A549 (cell line): ENCODE results near the gene SPTA1. TPM values are rescaled to one million over a fixed set of nuclear protein-coding genes. Genes with fewer than 3 reads are reported as not detected.

Experiments used
- ATAC-seq, 2 experiments: fragments of 200-7000 bp in 1 of 2; fragments of >200 bp in 1 of 2; cut with Nextera tagmentation in 1 of 2; cut with Tn5 transposase in 1 of 2; 3 replicates each; pipeline versions ENCODE4 v1.8.0 to v1.9.1; 2018 to 2020; ENCODE audit warnings: mild to moderate bottlenecking in 1 of 2, moderate library complexity in 1 of 2
- CTCF ChIA-PET: fragments of 300-600 bp; sonication (Branson Sonifier 250); formaldehyde crosslinking; extraction: SDS; loops from one replicate; lab custom pipeline; 2021; ENCODE audit warnings: antibody characterized with exemption, inconsistent platforms; lab: Yijun Ruan, JAX
- POLR2A ChIA-PET: fragments of 350-600 bp; formaldehyde crosslinking; extraction: SDS; loops from one replicate; lab custom pipeline; 2021; ENCODE audit warnings: antibody characterized with exemption, inconsistent platforms; lab: Yijun Ruan, JAX
- DNase-seq, 2 experiments: peaks; one replicate each; pipeline versions ENCODE4 v3.0.0 to v3.0.0-alpha.2; 2011 to 2016; ENCODE audit warnings: low read depth in 1 of 2, low spot score in 1 of 2
- FAIRE-seq: peaks from 2 replicates; lab custom pipeline; 2011; peaks lifted over from hg19 to GRCh38; lab: Jason Lieb, UNC
- H3K27ac ChIP-seq, 2 experiments: fragments of >200 bp; sonication (Bioruptor Twin); formaldehyde crosslinking; 3 replicates each; pipeline ENCODE4 v1.5.1; 2016 to 2017
- H3K4me1 ChIP-seq: fragments of >200 bp; sonication (Bioruptor Twin); formaldehyde crosslinking; 3 replicates; pipeline ENCODE4 v1.6.1; 2016
- H3K4me2 ChIP-seq: fragments of >200 bp; sonication (Bioruptor Twin); formaldehyde crosslinking; 3 replicates; pipeline ENCODE4 v1.6.1; 2016
- H3K4me3 ChIP-seq: fragments of >200 bp; sonication (Bioruptor Twin); formaldehyde crosslinking; 3 replicates; pipeline ENCODE4 v1.5.1; 2016
- H3K9me3 ChIP-seq: fragments of >200 bp; sonication (Bioruptor Twin); formaldehyde crosslinking; 3 replicates; pipeline ENCODE4 v1.6.1; 2016
- ATOH8 ChIP-seq: fragments of 250-450 bp; sonication (Bioruptor Pico); IDR thresholded peaks from 2 replicates; pipeline ENCODE4 v1.5.0; 2020; ENCODE audit warnings: low read depth, mild to moderate bottlenecking, moderate library complexity
- BHLHE40 ChIP-seq: IDR thresholded peaks from 2 replicates; pipeline ENCODE4 v1.6.1; 2012; ENCODE audit warnings: low read depth, low read length, inconsistent platforms
- CBX2 ChIP-seq: fragments of 200-600 bp; sonication (generic); IDR thresholded peaks from 2 replicates; pipeline ENCODE4 v1.6.1; 2016; ENCODE audit warnings: low read depth, mild to moderate bottlenecking, borderline replicate concordance
- CEBPB ChIP-seq, 2 experiments: fragments of >200 bp in 1 of 2; sonication (Bioruptor Twin) in 1 of 2; formaldehyde crosslinking in 1 of 2; IDR thresholded peaks; 2 replicates each; pipeline ENCODE4 v1.6.1; 2012 to 2016
- E2F6 ChIP-seq: IDR thresholded peaks from 2 replicates; pipeline ENCODE4 v1.6.1; 2012; ENCODE audit warnings: low read depth, borderline replicate concordance
- ELK1 ChIP-seq: fragments of 150-350 bp; IDR thresholded peaks from 2 replicates; pipeline ENCODE4 v1.6.1; 2014; ENCODE audit warnings: low read depth, mild to moderate bottlenecking, low read length
- HOXB13 ChIP-seq: fragments of 250-450 bp; sonication (Bioruptor Pico); IDR thresholded peaks from 2 replicates; pipeline ENCODE4 v1.5.0; 2020; ENCODE audit warnings: low read depth, mild to moderate bottlenecking, moderate library complexity
- HOXB5 ChIP-seq: fragments of 250-450 bp; sonication (Bioruptor Pico); IDR thresholded peaks from 2 replicates; pipeline ENCODE4 v1.5.0; 2020; ENCODE audit warnings: mild to moderate bottlenecking, moderate library complexity
- MAFK ChIP-seq: fragments of 450-650 bp; IDR thresholded peaks from 2 replicates; pipeline ENCODE4 v1.6.1; 2014; ENCODE audit not compliant: partially characterized antibody
- MAZ ChIP-seq: fragments of 150-350 bp; IDR thresholded peaks from 2 replicates; pipeline ENCODE4 v1.6.1; 2014; ENCODE audit warnings: antibody characterized with exemption, low read depth, low read length, borderline replicate concordance
- MYC ChIP-seq: IDR thresholded peaks from 2 replicates; pipeline ENCODE4 v1.6.1; 2012; ENCODE audit warnings: mild to moderate bottlenecking, inconsistent platforms, low read length, improper control_type of control experiment, borderline replicate concordance
- NPAS2 ChIP-seq: fragments of 250-450 bp; sonication (Bioruptor Pico); IDR thresholded peaks from 2 replicates; pipeline ENCODE4 v1.8.0; 2022; ENCODE audit warnings: mild to moderate bottlenecking, moderate library complexity, borderline replicate concordance
- PBX3 ChIP-seq: IDR thresholded peaks from 2 replicates; pipeline ENCODE4 v1.6.1; 2012
- POLR2A ChIP-seq: IDR thresholded peaks from 2 replicates; pipeline ENCODE4 v1.6.1; 2012; ENCODE audit warnings: mild to moderate bottlenecking, low read length
- POLR2AphosphoS2 ChIP-seq: conservative IDR thresholded peaks from 2 replicates; pipeline ENCODE4 v1.6.1; 2012; ENCODE audit warnings: low read length, improper control_type of control experiment, inconsistent platforms
- RAD21 ChIP-seq, 2 experiments: fragments of >200 bp in 1 of 2; sonication (Bioruptor Twin) in 1 of 2; formaldehyde crosslinking in 1 of 2; IDR thresholded peaks in 1 of 2; conservative IDR thresholded peaks in 1 of 2; 2 replicates in 1 of 2; 3 replicates in 1 of 2; pipeline ENCODE4 v1.6.1; 2012 to 2018; ENCODE audit warnings: inconsistent platforms in 1 of 2
- RARB ChIP-seq: fragments of 250-450 bp; sonication (Bioruptor Pico); IDR thresholded peaks from 2 replicates; pipeline ENCODE4 v1.8.0; 2021; ENCODE audit warnings: mild to moderate bottlenecking, moderate library complexity
- RNF2 ChIP-seq: fragments of 200-600 bp; sonication (generic); IDR thresholded peaks from 2 replicates; pipeline ENCODE4 v1.6.1; 2016; ENCODE audit warnings: low read depth, mild to moderate bottlenecking, antibody characterized with exemption, moderate library complexity, borderline replicate concordance
- SMC3 ChIP-seq: fragments of >200 bp; sonication (Bioruptor Twin); formaldehyde crosslinking; IDR thresholded peaks from 3 replicates; pipeline ENCODE4 v1.6.1; 2018; ENCODE audit warnings: inconsistent platforms
- ZC3H11A ChIP-seq: fragments of 450-650 bp; IDR thresholded peaks from 2 replicates; pipeline ENCODE4 v1.6.1; 2014; ENCODE audit warnings: antibody characterized with exemption, mild to moderate bottlenecking
- ZFP36 ChIP-seq: fragments of 450-650 bp; IDR thresholded peaks from 2 replicates; pipeline ENCODE4 v1.6.1; 2014; ENCODE audit warnings: borderline replicate concordance; ENCODE audit not compliant: partially characterized antibody
- ZSCAN20 ChIP-seq: fragments of 250-450 bp; sonication (Bioruptor Pico); IDR thresholded peaks from 2 replicates; pipeline ENCODE4 v1.8.0; 2022; ENCODE audit warnings: mild to moderate bottlenecking, moderate library complexity
- WGBS: methylation state at CpG from one replicate; pipeline ENCODE4 v1.1.6; 2017; ENCODE audit errors: missing lambda C conversion rate; 5-methylcytosine and 5-hydroxymethylcytosine counted together
- polyA plus RNA-seq, 4 experiments: library from polyadenylated mRNA; depleted of rRNA in 3 of 4; stranded (reverse); fragments of >200 nt; fragmentation: RNase III in 1 of 4; extraction: RNeasy Plus Mini Kit Qiagen cat#74134 plus additional on column Dnase treatment in 1 of 4; gene quantifications; 2 replicates in 3 of 4; 3 replicates in 1 of 4; pipeline ENCODE4 v1.2.3, GENCODE V29; 2011 to 2017
- TF ChIP-seq, protein P1 (sequence below): fragments of 250-450 bp; sonication (Bioruptor Pico); IDR thresholded peaks from 2 replicates; pipeline ENCODE4 v1.5.0; 2021; ENCODE audit warnings: mild to moderate bottlenecking, moderate library complexity, borderline replicate concordance
- TF ChIP-seq, protein P2 (sequence below): fragments of >200 bp; sonication (Bioruptor Twin); formaldehyde crosslinking; IDR thresholded peaks from 3 replicates; pipeline ENCODE4 v1.6.1; 2016

Gene SPTA1
- polyA plus RNA-seq, 2 of the 4 experiments (the other 2 are of a cell fraction) = 0.10 TPM; not detected in 1

DNA sequence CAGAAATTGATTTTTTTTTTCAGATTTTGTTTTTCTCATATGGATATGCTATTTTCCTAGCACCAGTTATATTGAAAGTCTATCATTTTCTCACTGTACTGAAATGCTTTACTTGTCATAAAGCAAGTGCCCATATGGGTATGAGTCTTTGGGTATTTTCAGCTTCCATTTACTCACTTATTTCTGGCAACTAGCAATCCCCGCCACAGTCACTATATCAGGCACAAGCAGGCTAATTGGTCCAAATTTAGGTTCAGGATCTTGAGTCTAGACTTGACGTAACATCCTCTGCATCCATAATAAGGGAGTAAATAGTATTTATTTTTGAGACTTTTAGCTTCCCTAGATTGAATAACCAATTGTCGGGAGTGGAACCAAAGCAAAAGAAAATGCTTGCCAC lies 109.0 kb downstream of the SPTA1 start (continued):
- TF ChIP-seq, protein P1, sequence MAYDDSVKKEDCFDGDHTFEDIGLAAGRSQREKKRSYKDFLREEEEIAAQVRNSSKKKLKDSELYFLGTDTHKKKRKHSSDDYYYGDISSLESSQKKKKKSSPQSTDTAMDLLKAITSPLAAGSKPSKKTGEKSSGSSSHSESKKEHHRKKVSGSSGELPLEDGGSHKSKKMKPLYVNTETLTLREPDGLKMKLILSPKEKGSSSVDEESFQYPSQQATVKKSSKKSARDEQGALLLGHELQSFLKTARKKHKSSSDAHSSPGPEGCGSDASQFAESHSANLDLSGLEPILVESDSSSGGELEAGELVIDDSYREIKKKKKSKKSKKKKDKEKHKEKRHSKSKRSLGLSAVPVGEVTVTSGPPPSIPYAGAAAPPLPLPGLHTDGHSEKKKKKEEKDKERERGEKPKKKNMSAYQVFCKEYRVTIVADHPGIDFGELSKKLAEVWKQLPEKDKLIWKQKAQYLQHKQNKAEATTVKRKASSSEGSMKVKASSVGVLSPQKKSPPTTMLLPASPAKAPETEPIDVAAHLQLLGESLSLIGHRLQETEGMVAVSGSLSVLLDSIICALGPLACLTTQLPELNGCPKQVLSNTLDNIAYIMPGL (CRISPR knock-in tag) = no peak
- TF ChIP-seq MAFK = no peak
- TF ChIP-seq, all 56 proteins: peak for 0

GRCh38 chr1:158572226-158572625 lies 114.3 kb downstream of the SPTA1 start:
- Histone ChIP-seq H3K4me1 (no peaks in the 10 kb centered on the region), H3K27ac (no peak overlapping the region), H3K9me3 (no peaks in the 10 kb centered on the region), H3K4me2 (no peak overlapping the region), H3K4me3 (no peak overlapping the region)
- FAIRE-seq (no peak), ATAC-seq (no peak), DNase-seq (no peak)
- no peak for TF ChIP-seq PBX3
- TF ChIP-seq POLR2AphosphoS2 = no peak
- TF ChIP-seq SMC3 = no peak
- CTCF ChIA-PET = interaction anchor here (0.6 kb wide), 1 partner anchor 500 kb away, joined by 3 read pairs; no protein-coding TSS in a partner anchor
- POLR2A ChIA-PET = no interaction called here
- WGBS = 9% methylated on average over 1 of the region's 1 CpG

GRCh38 chr1:158570480-158570879 lies 116.0 kb downstream of the SPTA1 start, which contains the start of gene OR6P1:
Gene OR6P1 (minus strand): TSS chr1:158570580. CDS start chr1:158563604, 6,976 bp downstream.
- POLR2A ChIA-PET = no interaction called here
- Histone ChIP-seq H3K27ac (no peak within 1 kb of the TSS), H3K4me1 (no peaks in the 10 kb centered on the region), H3K9me3 (no peaks in the 10 kb centered on the region)
- 0% methylated on average over 3 of the region's 3 CpGs for WGBS
- no peak for TF ChIP-seq ATOH8 (CRISPR knock-in tag)
- TF ChIP-seq NPAS2 (CRISPR knock-in tag) = no peak
- TF ChIP-seq ZFP36 = no peak
- no peak for TF ChIP-seq PBX3
- no peak for TF ChIP-seq ELK1
- TF ChIP-seq ZSCAN20 (CRISPR knock-in tag) = no peak
- TF ChIP-seq, protein P2, sequence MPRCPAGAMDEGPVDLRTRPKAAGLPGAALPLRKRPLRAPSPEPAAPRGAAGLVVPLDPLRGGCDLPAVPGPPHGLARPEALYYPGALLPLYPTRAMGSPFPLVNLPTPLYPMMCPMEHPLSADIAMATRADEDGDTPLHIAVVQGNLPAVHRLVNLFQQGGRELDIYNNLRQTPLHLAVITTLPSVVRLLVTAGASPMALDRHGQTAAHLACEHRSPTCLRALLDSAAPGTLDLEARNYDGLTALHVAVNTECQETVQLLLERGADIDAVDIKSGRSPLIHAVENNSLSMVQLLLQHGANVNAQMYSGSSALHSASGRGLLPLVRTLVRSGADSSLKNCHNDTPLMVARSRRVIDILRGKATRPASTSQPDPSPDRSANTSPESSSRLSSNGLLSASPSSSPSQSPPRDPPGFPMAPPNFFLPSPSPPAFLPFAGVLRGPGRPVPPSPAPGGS = no peak
- no peak for TF ChIP-seq MAZ
- TF ChIP-seq E2F6 = no peak
- TF ChIP-seq RNF2 = no peak
- no peak for TF ChIP-seq ZC3H11A
- TF ChIP-seq RARB (CRISPR knock-in tag) = no peak
- TF ChIP-seq HOXB5 (CRISPR knock-in tag) = no peak
- TF ChIP-seq POLR2A = no peak
- TF ChIP-seq CEBPB (IDR thresholded peaks at IDR 0.05) = no peak
- TF ChIP-seq RAD21 (conservative IDR thresholded peaks at IDR 0.05 in 1 of 2, IDR thresholded peaks at IDR 0.05 in 1 of 2) = no peak
- TF ChIP-seq MYC = no peak
- no peak for TF ChIP-seq BHLHE40
- TF ChIP-seq HOXB13 (CRISPR knock-in tag) = no peak
- no peak for TF ChIP-seq CBX2
- TF ChIP-seq, all 56 proteins: peak for 0
- ATAC-seq (no peak), FAIRE-seq (no peak), DNase-seq (no peak)
- CTCF ChIA-PET = interaction anchor here (1.5 kb wide), 1 partner anchor 18 kb away, joined by 3 read pairs; no protein-coding TSS in a partner anchor
- H3K4me3 ChIP-seq = no peak within 1 kb of the TSS
- H3K4me2 ChIP-seq = no peak within 1 kb of the TSS
